ENCODE measurements around the gene PKP3.
A peak's percentile ranks its signal among the peaks of the same experiment; 100 is the strongest.
"Not testable (repeated sequence)": the region's sequence is repeated elsewhere in the genome, so short reads cannot be mapped to it uniquely, and the experiment has no call there.

Gene PKP3

DNA sequence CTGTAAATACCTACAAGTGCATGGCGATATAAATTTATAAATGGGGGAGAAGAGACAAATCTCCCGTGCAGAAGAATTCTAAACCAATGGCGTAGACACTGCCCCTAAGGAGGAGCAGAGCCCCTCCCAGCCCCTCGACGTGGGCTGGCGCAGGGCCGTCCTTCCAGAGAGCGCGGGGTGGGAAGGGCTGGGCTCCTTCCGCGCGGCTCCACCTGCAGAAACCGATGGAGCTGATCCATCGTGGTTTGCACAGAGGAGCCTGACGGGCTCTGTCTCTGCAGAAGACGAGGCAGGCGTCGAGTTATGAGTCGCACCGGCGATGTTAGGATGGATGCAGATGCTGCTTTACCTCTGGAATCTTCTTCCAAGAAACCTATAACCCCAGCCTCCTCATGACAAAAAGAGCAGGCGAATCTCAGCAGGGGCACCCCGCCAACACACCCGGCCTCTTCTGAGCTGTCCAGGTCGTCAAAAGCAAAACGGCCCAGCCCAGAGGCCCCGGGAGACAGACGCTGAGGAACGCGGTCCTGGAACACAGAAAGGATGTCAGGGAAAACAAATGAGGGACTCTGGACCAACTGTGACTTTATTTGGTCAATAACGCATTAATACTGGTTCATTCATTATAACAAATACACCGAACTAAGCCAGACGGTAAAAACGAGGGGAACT lies 35.7 kb upstream of the PKP3 start:
- H3K4me3 ChIP-seq (replicated peaks in 1 of 2; ENCODE audit: low read depth in 2 of 2, low read length in 2 of 2) = no peak overlapping the region
- TF ChIP-seq, protein P1, sequence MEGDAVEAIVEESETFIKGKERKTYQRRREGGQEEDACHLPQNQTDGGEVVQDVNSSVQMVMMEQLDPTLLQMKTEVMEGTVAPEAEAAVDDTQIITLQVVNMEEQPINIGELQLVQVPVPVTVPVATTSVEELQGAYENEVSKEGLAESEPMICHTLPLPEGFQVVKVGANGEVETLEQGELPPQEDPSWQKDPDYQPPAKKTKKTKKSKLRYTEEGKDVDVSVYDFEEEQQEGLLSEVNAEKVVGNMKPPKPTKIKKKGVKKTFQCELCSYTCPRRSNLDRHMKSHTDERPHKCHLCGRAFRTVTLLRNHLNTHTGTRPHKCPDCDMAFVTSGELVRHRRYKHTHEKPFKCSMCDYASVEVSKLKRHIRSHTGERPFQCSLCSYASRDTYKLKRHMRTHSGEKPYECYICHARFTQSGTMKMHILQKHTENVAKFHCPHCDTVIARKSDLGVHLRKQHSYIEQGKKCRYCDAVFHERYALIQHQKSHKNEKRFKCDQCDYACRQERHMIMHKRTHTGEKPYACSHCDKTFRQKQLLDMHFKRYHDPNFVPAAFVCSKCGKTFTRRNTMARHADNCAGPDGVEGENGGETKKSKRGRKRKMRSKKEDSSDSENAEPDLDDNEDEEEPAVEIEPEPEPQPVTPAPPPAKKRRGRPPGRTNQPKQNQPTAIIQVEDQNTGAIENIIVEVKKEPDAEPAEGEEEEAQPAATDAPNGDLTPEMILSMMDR (IDR thresholded peaks at IDR 0.05; ENCODE audit: low read depth, low read length) = no peak
- no peak for DNase-seq (ENCODE audit: low read depth in 2 of 2)

DNA sequence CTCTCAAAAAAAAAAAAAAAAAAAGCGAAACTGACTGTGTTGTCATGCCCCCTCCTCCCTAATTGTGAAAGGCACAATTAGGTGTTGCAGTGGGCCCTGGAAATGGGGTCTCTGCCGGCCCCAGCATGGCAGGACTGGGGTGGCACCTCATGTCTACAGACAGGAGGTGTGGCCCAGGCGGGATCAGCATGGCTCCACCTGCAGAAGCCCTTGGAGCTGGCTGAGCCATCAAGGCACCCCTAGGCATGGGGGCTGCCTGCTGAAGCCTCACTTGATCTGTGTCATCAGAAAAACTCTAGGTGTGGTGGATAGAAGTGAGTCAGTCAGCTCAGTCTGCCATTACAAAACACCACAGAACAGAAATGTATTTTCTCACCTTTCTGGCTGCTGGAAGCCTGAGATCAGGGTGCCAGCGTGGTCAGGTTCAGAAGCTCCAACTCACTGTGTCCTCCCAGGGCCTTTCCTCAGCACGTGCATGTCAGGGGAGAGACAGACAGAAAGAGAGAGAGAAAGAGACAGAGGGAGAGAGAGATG lies 34.8 kb upstream of the PKP3 start:
- H3K4me3 ChIP-seq (replicated peaks in 1 of 2; ENCODE audit: low read depth in 2 of 2, low read length in 2 of 2) = no peak overlapping the region
- TF ChIP-seq, protein P1 (IDR thresholded peaks at IDR 0.05; ENCODE audit: low read depth, low read length) = no peak
- peak in 1 of 2 donors; percentile 12 for DNase-seq (ENCODE audit: low read depth in 2 of 2)

DNA sequence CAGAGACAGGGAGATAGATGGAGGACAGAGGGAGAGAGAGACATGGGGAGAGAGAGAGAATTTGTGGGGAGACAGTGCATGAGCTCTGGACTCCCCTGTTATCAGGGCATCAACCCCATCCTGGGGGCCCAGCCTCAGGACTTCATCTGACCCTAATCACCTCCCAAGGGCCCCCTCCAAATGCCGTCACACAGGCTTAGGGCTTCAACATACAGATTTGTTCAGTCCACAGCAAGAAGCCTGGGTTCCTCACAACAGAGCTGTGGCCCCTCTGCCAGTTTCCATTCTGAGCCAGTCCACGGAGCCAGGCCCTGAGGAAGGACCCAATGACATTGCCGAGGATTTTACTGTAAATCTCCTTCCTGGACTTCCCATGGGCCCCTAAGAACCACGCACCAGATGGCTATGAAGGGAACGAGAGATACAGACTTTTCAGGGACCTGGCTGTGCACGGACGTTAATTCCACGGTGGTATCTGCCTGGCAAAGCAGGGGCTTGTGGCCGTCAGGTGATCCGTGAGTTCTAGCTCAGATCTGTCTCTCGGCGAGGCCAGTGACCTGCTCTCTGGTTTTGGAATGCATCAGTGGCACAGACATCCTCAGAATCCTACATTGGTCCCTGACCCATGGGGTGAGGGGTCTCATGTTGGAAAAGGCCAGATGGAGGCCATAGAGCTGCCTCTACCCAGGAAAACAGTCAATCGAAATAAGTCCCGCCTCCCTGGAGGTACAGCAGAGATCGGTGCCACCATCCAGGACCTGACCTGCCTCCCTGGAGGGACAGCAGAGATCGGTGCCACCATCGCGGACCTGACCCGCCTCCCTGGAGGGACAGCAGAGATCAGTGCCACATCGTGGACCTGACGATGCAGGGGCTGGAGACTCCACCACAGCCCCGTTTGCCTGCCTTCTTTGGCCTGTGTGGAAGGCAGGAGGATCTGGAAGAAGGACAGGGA lies 33.4 kb upstream of the PKP3 start:
- TF ChIP-seq, protein P1 (IDR thresholded peaks at IDR 0.05; ENCODE audit: low read depth, low read length) = no peak
- DNase-seq (ENCODE audit: low read depth in 2 of 2) = no peak
- no peak overlapping the region for H3K4me3 ChIP-seq (replicated peaks in 1 of 2; ENCODE audit: low read depth in 2 of 2, low read length in 2 of 2)

DNA sequence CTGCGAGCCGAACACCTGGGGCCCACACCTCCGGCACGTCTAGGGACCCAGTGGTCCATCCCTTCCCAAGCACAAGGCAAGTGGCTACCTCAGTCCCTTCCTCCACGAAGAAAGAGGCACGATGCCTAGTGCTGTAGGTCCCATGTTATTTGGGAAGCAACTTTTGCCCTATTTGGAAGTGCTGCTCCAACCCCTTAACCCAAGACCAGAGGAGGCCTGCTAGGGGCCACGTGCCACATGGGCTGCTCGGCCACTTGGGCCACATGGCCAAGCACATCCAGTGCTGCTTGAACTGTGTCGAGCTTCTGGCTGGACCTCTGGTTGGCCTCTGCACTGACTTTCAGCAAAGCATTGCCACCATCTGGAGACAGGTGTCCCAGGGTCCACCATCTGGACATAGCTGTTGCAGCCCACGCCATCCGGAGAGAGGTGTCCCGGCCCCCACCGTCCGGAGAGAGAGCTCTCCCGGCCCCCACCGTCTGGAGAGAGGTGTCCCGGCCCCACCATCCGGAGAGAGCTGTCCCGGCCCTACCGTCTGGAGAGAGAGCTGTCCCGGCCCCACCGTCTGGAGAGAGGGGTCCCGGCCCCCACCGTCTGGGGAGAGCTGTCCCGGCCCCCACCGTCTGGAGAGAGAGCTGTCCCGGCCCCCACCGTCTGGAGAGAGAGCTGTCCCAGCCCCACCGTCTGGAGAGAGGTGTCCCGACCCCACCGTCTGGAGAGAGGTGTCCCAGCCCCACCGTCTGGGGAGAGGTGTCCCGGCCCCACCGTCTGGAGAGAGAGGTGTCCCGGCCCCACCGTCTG lies 31.2 kb upstream of the PKP3 start:
- DNase-seq (ENCODE audit: low read depth in 2 of 2) = no peak
- no peak overlapping the region for H3K4me3 ChIP-seq (replicated peaks in 1 of 2; ENCODE audit: low read depth in 2 of 2, low read length in 2 of 2)
- TF ChIP-seq, protein P1 (IDR thresholded peaks at IDR 0.05; ENCODE audit: low read depth, low read length) = no peak

DNA sequence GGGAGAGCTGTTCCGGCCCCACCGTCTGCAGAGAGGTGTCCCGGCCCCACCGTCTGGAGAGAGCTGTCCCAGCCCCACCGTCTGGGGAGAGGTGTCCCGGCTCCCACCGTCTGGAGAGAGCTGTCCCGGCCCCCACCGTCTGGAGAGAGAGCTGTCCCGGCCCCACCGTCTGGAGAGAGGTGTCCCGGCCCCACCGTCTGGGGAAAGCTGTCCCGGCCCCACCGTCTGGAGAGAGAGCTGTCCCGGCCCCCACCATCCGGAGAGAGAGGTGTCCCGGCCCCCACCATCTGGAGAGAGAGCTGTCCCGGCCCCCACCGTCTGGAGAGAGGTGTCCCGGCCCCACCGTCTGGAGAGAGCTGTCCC lies 30.6 kb upstream of the PKP3 start:
- not testable (repeated sequence) for DNase-seq (ENCODE audit: low read depth in 2 of 2); H3K4me3 ChIP-seq (replicated peaks in 1 of 2; ENCODE audit: low read depth in 2 of 2, low read length in 2 of 2)

DNA sequence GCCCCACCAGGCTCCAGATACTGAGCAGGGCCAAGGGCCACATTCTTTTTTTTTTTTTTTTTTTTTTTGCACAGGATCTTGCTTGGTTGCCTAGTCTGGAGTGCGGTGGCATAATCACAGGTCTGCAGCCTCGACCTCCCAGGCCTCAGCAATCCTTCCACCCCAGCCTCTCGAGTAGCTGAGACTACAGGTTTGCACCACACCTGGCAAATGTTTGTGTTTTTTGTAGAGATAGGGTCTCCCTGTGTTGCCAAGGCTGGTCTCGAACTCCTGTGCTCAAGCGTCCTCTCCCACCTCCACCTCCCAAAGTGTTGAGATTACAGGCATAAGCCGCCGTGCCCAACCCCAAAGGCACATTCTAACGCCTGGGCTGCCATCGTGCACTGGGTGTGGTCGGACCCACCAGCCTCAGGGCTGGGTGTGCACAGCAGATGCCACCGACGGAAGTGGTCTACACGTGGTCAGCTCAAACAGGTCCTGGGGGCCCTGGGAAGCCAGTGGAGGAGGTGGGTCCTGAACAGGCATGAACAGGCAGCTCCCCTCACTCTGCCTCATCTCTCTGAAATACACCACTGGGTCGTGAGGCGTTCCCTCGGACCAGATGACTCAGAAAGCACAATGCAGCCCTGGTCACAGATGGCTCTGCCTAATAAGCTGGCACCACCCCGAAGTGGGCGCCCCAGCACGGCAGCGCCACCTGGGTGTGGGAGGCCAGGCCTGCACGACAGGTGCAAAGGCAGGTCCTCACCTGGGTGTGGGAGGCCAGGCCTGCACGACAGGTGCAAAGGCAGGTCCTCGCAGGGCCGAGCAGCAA lies 29.9 kb upstream of the PKP3 start:
- peak in 1 of 2 donors; percentile 34 for DNase-seq (ENCODE audit: low read depth in 2 of 2)
- H3K4me3 ChIP-seq (replicated peaks in 1 of 2; ENCODE audit: low read depth in 2 of 2, low read length in 2 of 2) = no peak overlapping the region
- TF ChIP-seq, protein P1 (IDR thresholded peaks at IDR 0.05; ENCODE audit: low read depth, low read length) = peak; percentile 28
